Measurements from ENCODE around the gene DLGAP1.

GRCh38 chr18:3796434-3796833 is 658.7 kb downstream of the DLGAP1 start:
- TF ChIP-seq, protein P1, sequence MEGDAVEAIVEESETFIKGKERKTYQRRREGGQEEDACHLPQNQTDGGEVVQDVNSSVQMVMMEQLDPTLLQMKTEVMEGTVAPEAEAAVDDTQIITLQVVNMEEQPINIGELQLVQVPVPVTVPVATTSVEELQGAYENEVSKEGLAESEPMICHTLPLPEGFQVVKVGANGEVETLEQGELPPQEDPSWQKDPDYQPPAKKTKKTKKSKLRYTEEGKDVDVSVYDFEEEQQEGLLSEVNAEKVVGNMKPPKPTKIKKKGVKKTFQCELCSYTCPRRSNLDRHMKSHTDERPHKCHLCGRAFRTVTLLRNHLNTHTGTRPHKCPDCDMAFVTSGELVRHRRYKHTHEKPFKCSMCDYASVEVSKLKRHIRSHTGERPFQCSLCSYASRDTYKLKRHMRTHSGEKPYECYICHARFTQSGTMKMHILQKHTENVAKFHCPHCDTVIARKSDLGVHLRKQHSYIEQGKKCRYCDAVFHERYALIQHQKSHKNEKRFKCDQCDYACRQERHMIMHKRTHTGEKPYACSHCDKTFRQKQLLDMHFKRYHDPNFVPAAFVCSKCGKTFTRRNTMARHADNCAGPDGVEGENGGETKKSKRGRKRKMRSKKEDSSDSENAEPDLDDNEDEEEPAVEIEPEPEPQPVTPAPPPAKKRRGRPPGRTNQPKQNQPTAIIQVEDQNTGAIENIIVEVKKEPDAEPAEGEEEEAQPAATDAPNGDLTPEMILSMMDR (IDR thresholded peaks at IDR 0.05), result no peak
- no peak for TF ChIP-seq POLR2A (IDR thresholded peaks at IDR 0.05; ENCODE audit: low read depth)
